Cardiac fibroblast (primary cell): ENCODE measurements around the gene GDNF.

Source experiments
- DNase-seq, 2 donors: peaks; one replicate each; pipeline versions ENCODE4 v3.0.0 to v3.0.0-alpha.2; 2010; ENCODE audit warnings: low read depth in 2 of 2
- H3K4me3 ChIP-seq, 2 donors: replicated peaks in 1 of 2; 1 replicate in 1 of 2; 2 replicates in 1 of 2; pipeline ENCODE4 v1.5.1; 2011; ENCODE audit warnings: low read depth in 2 of 2, low read length in 2 of 2, mild to moderate bottlenecking in 2 of 2, moderate library complexity in 1 of 2
- TF ChIP-seq, protein P1 (sequence below): IDR thresholded peaks from one replicate; pipeline ENCODE4 v1.5.1; 2011; ENCODE audit warnings: low read depth, mild to moderate bottlenecking, low read length, inconsistent platforms

Gene GDNF

DNA sequence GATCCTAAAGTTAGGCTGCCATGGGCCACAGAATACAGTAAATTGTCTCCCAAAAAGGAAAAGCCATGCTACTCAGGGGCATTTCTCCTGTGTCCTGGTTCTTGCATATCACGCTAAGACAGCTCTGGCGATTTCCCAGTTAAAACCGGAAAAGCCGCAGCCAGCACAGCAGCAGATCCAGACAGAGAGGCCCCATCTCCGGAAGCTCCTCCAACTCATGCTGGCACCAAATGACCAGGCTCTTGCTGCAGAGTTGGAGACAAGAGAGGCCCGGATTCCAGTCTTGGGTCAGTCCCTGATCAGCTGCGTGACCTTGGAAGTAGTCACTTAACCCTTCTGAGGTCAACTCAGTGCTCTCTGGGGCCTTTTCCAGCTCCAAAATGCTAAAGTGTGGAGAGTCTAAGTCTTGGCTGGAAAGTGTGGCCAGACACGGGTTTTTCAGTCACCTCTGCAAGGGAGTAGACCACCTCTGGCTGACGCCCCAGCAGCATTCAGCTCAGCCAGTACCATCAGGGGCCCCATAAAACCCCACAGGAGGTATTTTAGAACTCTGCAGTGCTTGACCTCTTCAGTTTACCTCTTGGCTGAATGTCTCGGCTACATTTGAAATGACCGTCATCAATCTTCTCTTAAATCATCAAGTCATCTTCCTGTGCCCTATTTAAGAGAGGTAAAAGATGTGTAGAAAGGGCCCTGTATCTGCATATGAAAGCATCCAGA is 16.2 kb downstream of the GDNF start:
- DNase-seq = peak; percentile 32 to 64
- TF ChIP-seq, protein P1, sequence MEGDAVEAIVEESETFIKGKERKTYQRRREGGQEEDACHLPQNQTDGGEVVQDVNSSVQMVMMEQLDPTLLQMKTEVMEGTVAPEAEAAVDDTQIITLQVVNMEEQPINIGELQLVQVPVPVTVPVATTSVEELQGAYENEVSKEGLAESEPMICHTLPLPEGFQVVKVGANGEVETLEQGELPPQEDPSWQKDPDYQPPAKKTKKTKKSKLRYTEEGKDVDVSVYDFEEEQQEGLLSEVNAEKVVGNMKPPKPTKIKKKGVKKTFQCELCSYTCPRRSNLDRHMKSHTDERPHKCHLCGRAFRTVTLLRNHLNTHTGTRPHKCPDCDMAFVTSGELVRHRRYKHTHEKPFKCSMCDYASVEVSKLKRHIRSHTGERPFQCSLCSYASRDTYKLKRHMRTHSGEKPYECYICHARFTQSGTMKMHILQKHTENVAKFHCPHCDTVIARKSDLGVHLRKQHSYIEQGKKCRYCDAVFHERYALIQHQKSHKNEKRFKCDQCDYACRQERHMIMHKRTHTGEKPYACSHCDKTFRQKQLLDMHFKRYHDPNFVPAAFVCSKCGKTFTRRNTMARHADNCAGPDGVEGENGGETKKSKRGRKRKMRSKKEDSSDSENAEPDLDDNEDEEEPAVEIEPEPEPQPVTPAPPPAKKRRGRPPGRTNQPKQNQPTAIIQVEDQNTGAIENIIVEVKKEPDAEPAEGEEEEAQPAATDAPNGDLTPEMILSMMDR = no peak
- no peak overlapping the region for H3K4me3 ChIP-seq

DNA sequence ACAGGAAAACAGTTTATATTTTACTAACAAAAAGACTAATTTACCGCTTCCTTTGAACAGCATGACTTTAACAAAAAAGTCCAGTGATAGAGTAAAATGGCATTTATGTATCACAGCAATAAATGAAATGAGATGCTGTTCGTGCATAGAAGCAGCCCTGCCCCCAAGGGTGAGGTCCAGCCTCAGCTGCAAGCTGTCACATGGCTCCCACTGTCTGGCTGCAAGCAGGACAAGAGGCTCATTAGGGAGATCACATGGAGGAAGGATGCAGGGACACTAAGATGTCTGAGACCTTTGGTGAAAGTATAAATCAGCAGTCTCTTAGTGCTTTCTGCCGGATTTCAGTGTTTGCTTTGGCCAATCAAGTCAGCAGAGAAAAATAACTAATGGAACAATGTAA is 23.0 kb downstream of the GDNF start:
- peak in 1 of 2 donors; percentile 25 for DNase-seq
- TF ChIP-seq, protein P1 = no peak
- no peak overlapping the region for H3K4me3 ChIP-seq

DNA sequence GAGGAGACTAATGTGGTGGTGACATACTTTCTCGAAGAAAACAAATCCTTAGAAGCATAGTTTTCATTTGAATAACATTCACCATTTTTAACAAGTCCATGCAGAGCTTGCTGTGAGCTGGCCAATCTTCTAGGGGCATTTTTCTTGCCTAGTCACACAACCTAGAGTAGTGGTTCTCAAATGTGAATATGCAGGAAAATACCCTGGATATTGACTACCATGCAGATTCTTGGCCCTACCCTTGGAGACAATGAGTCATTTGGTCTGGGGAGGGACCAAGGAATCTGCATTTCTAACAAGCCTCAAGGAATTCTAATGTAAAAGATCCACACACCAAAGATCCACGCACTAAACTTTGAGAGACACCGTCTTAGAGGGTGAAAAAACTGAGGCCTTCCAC is 23.5 kb downstream of the GDNF start:
- peak in 1 of 2 donors; percentile 21 for DNase-seq
- TF ChIP-seq, protein P1 = no peak
- H3K4me3 ChIP-seq = no peak overlapping the region

DNA sequence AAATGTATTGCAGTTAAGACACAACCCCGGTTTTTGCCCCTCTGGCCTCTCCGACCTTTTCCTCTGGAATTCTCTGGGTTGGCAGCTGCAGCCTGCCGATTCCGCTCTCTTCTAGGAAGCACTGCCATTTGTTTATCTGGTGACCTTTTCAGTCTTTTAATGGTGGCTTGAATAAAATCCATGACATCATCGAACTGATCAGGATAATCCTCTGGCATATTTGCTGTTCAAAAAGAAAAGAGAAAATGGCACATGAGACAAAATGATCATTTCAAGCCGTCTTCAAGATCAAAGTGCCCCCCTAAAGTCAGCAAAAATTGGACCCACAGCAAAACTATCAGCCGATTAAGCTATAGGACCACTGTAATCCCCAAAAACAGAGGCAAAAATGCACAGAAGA is 23.9 kb downstream of the GDNF start:
- TF ChIP-seq, protein P1 = no peak
- H3K4me3 ChIP-seq = no peak overlapping the region
- no peak for DNase-seq

DNA sequence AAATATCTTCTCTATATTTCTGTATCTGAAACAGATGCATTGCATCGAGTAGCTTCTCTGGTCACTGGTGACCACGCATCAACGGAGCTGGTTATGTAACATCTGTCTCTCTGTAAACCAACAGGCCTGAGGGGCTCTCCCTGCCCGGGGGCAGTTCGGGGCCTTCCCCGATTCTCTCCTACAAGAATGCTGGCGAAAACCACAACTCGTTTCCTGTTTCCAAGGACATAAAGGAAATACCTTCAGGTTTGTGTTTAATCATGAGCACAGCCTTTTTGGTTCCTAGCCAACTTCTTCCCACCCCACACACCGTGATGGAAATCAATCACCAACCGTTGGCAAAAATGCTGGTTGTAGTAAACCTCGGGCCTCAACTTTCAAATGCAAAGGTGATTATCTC is 25.1 kb downstream of the GDNF start:
- DNase-seq = peak in 1 of 2 donors; percentile 63
- TF ChIP-seq, protein P1 = no peak
- no peak overlapping the region for H3K4me3 ChIP-seq

DNA sequence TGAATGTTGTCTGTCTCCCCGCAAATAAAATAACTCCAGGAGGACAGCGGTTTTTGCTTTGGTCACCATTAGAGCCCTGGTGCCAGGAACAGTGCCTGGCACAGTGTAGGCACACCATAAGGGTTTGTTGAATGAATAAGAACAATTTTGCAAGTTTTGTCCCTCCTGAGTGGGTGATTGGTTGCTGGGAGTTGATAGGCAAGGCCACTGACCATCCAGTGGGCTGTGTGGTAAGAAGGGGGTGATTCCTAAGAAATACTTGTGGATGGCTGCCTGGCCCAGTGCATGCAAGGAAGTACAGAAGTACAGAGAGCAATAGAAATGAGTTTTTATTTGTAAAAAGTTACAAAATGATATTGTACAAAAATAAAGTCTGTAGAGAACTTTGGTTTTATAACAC is 27.5 kb downstream of the GDNF start:
- H3K4me3 ChIP-seq = no peak overlapping the region
- TF ChIP-seq, protein P1 = no peak
- DNase-seq = peak in 1 of 2 donors; percentile 36

DNA sequence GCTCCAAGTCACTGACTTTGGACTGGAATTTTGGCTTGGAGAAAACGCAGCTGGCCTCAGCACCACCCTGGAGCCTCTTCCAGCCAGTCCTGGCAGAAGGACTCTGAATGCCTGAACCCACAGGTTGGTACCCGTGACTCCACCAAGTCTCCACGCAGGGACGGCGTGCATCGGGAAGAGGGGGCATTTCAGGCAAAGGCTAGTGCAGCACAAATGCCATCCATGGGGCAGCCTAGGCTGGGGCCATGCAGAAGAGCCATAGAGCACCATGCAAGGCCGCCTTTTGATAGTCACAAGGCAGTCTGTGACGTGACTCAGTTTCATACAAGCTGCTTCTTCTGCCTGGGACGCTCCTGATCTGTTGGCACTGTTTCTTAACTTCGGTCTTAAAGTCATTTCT is 28.0 kb downstream of the GDNF start:
- no peak for DNase-seq
- no peak overlapping the region for H3K4me3 ChIP-seq
- TF ChIP-seq, protein P1 = no peak
